ENCODE results near the gene ETNPPL. TPM values are rescaled to one million over a fixed set of nuclear protein-coding genes. Genes with fewer than 3 reads are reported as not detected.

ETNPPL gene
- total RNA-seq, 4 donors from 2014 or later, result 0.96 TPM; not detected in 3

GRCh38 chr4:108703370-108703769 is 59.5 kb downstream of the ETNPPL start:
- no peak for TF ChIP-seq CTCF (IDR thresholded peaks at IDR 0.05)
- DNase-seq (ENCODE audit: low spot score), result no peak
- ATAC-seq (ENCODE audit: low FRiP score), result no peak

GRCh38 chr4:108702960-108703359 is 59.9 kb downstream of the ETNPPL start:
- no peak for ATAC-seq (ENCODE audit: low FRiP score)
- no peak for DNase-seq (ENCODE audit: low spot score)
- TF ChIP-seq CTCF (IDR thresholded peaks at IDR 0.05), result no peak

GRCh38 chr4:108700081-108700757 is 62.6 kb downstream of the ETNPPL start:
- TF ChIP-seq CTCF (IDR thresholded peaks at IDR 0.05), result no peak
- no peak for ATAC-seq (ENCODE audit: low FRiP score)
- no peak for DNase-seq (ENCODE audit: low spot score)

GRCh38 chr4:108696160-108696559 is 66.7 kb downstream of the ETNPPL start:
- TF ChIP-seq CTCF (IDR thresholded peaks at IDR 0.05), result no peak
- no peak for ATAC-seq (ENCODE audit: low FRiP score)
- no peak for DNase-seq (ENCODE audit: low spot score)

- no peak for ATAC-seq (ENCODE audit: low FRiP score)
- no peak for TF ChIP-seq CTCF (IDR thresholded peaks at IDR 0.05)
- no peak for DNase-seq (ENCODE audit: low spot score)
Observed at GRCh38 chr4:108695062-108695461, 67.8 kb downstream of the ETNPPL start.

GRCh38 chr4:108694423-108694822 is 68.4 kb downstream of the ETNPPL start:
- DNase-seq (ENCODE audit: low spot score) (no peak), ATAC-seq (ENCODE audit: low FRiP score) (no peak)
- no peak for TF ChIP-seq CTCF (IDR thresholded peaks at IDR 0.05)

GRCh38 chr4:108693819-108694218 is 69.0 kb downstream of the ETNPPL start:
- no peak for TF ChIP-seq CTCF (IDR thresholded peaks at IDR 0.05)
- DNase-seq (ENCODE audit: low spot score), result no peak
- ATAC-seq (ENCODE audit: low FRiP score), result no peak
